Neural cell (in vitro differentiated cells): ENCODE results near the gene PRXL2B. TPM values are rescaled to one million over a fixed set of nuclear protein-coding genes. Genes with fewer than 3 reads are reported as not detected.

ENCODE experiments used
- H2AFZ ChIP-seq: fragments of 200-600, 300-800 bp; sonication (generic), shearing (Covaris generic); 2 replicates; pipeline ENCODE4 v1.6.0; 2014; ENCODE audit warnings: low read depth, mild to moderate bottlenecking, antibody characterized with exemption, low read length, moderate library complexity
- H3F3A ChIP-seq: fragments of 200-600 bp; shearing (Covaris generic); 2 replicates; pipeline ENCODE4 v1.6.1; 2016; ENCODE audit warnings: mild to moderate bottlenecking, moderate library complexity, mixed read lengths, antibody characterized with exemption, low read length; ENCODE audit not compliant: insufficient read depth, poor library complexity, severe bottlenecking
- H3K27ac ChIP-seq: fragments of 200-600, 300-800 bp; sonication (generic), shearing (Covaris generic); 2 replicates; pipeline ENCODE4 v1.5.1; 2014; ENCODE audit warnings: mild to moderate bottlenecking, low read length, moderate library complexity
- H3K27me3 ChIP-seq: fragments of 300-800, 200-600 bp; sonication (generic), shearing (Covaris generic); 2 replicates; pipeline ENCODE4 v1.6.0; 2014; ENCODE audit warnings: mild to moderate bottlenecking, low read depth, low read length, moderate library complexity; ENCODE audit not compliant: insufficient read depth
- H3K36me3 ChIP-seq: fragments of 300-800, 200-600 bp; sonication (generic), shearing (Covaris generic); 2 replicates; pipeline ENCODE4 v1.5.1; 2014; ENCODE audit warnings: mild to moderate bottlenecking, antibody characterized with exemption, low read length, moderate library complexity; ENCODE audit not compliant: insufficient read depth
- H3K4me2 ChIP-seq: fragments of 300-800, 200-600 bp; sonication (generic), shearing (Covaris generic); 2 replicates; pipeline ENCODE4 v1.6.0; 2014; ENCODE audit warnings: mild to moderate bottlenecking, low read length
- H3K4me3 ChIP-seq: fragments of 300-800, 200-600 bp; sonication (generic), shearing (Covaris generic); 2 replicates; pipeline ENCODE4 v1.5.1; 2014; ENCODE audit warnings: mild to moderate bottlenecking, low read length, moderate library complexity
- H3K79me2 ChIP-seq: fragments of 200-600 bp; shearing (Covaris generic); replicated peaks from 2 replicates; pipeline ENCODE4 v1.6.0; 2014; ENCODE audit warnings: mild to moderate bottlenecking, low read length, moderate library complexity; ENCODE audit not compliant: insufficient read depth
- H3K9ac ChIP-seq: fragments of 300-800, 200-600 bp; sonication (generic), shearing (Covaris generic); 2 replicates; pipeline ENCODE4 v1.6.1; 2016; ENCODE audit warnings: mild to moderate bottlenecking, low read length, mixed read lengths
- H3K9me2 ChIP-seq: fragments of 200-600 bp; shearing (Covaris generic); 2 replicates; pipeline ENCODE4 v1.6.1; 2016; ENCODE audit warnings: mild to moderate bottlenecking, low read length, mixed read lengths; ENCODE audit not compliant: insufficient read depth
- H3K9me3 ChIP-seq: fragments of 200-600, 300-800 bp; sonication (generic), shearing (Covaris generic); 2 replicates; pipeline ENCODE4 v1.6.1; 2016; ENCODE audit warnings: mild to moderate bottlenecking, mixed run types, low read length, moderate library complexity, mixed read lengths
- H4K20me1 ChIP-seq: fragments of 200-600 bp; shearing (Covaris generic); 2 replicates; pipeline ENCODE4 v1.6.1; 2016; ENCODE audit warnings: mild to moderate bottlenecking, mixed run types; ENCODE audit not compliant: insufficient read depth
- CTCF ChIP-seq: fragments of 450-650 bp; IDR thresholded peaks from 2 replicates; pipeline ENCODE4 v1.5.1; 2014; ENCODE audit warnings: antibody characterized with exemption, mild to moderate bottlenecking, moderate library complexity; ENCODE audit not compliant: poor library complexity, severe bottlenecking
- EP300 ChIP-seq: fragments of 450-650 bp; conservative IDR thresholded peaks from 2 replicates; pipeline ENCODE4 v1.6.1; 2014; ENCODE audit warnings: antibody characterized with exemption, mild to moderate bottlenecking, moderate library complexity; ENCODE audit not compliant: poor library complexity, severe bottlenecking
- EZH2 ChIP-seq: fragments of 200-600, 300-800 bp; shearing (Covaris generic), sonication (generic); IDR thresholded peaks from 2 replicates; pipeline ENCODE4 v1.6.1; 2014; ENCODE audit warnings: antibody characterized with exemption, low read length, borderline replicate concordance, mild to moderate bottlenecking; ENCODE audit not compliant: insufficient read depth, poor library complexity, severe bottlenecking
- MXI1 ChIP-seq: fragments of 450-650 bp; conservative IDR thresholded peaks from 2 replicates; pipeline ENCODE4 v1.6.1; 2014; ENCODE audit warnings: antibody characterized with exemption, mild to moderate bottlenecking; ENCODE audit not compliant: poor library complexity, severe bottlenecking
- POLR2AphosphoS5 ChIP-seq: IDR thresholded peaks from 2 replicates; pipeline ENCODE4 v1.6.1; 2012
- REST ChIP-seq: IDR thresholded peaks from 2 replicates; pipeline ENCODE4 v1.6.1; 2012; ENCODE audit warnings: borderline replicate concordance
- TAF1 ChIP-seq: IDR thresholded peaks from 2 replicates; pipeline ENCODE4 v1.6.1; 2012; ENCODE audit warnings: low read depth
- polyA plus RNA-seq: library from polyadenylated mRNA; depleted of rRNA; stranded (reverse); fragments of >200 nt; gene quantifications from 2 replicates; pipeline ENCODE4 v1.2.3, GENCODE V29; 2014

Gene PRXL2B
- polyA plus RNA-seq, 1 donor from 2014 or later: 29.0 TPM

GRCh38 chr1:2604844-2605508 is 18.4 kb downstream of the PRXL2B start:
- Histone ChIP-seq H3K9ac (no peak overlapping the region), H3K36me3 (no peaks in the 10 kb centered on the region), H3K4me2 (no peak overlapping the region), H3K27me3 (no peaks in the 10 kb centered on the region), H3K9me2 (no peaks in the 10 kb centered on the region), H3K27ac (no peak overlapping the region), H3F3A (no peaks in the 10 kb centered on the region), H3K4me3 (no peak overlapping the region), H4K20me1 (no peaks in the 10 kb centered on the region), H3K9me3 (no peaks in the 10 kb centered on the region), H2AFZ (no peak overlapping the region), H3K79me2 (no peaks in the 10 kb centered on the region)
- TF ChIP-seq TAF1 (no peak), POLR2AphosphoS5 (no peak), EP300 (no peak), EZH2 (no peak), REST (no peak)

- Histone ChIP-seq H3K27me3 (no peaks in the 10 kb centered on the region), H3K9me2 (no peaks in the 10 kb centered on the region), H2AFZ (no peak overlapping the region), H3K79me2 (no peaks in the 10 kb centered on the region), H3K27ac (no peak overlapping the region), H3F3A (no peaks in the 10 kb centered on the region), H4K20me1 (no peaks in the 10 kb centered on the region), H3K4me3 (no peak overlapping the region), H3K4me2 (no peak overlapping the region), H3K9ac (no peak overlapping the region), H3K36me3 (no peaks in the 10 kb centered on the region), H3K9me3 (no peaks in the 10 kb centered on the region)
- no peak for TF ChIP-seq CTCF
- TF ChIP-seq EP300: no peak
- TF ChIP-seq POLR2AphosphoS5: no peak
- no peak for TF ChIP-seq TAF1
- TF ChIP-seq EZH2: no peak
- TF ChIP-seq MXI1: no peak
Measured at GRCh38 chr1:2605509-2606395, 19.2 kb downstream of the PRXL2B start.
